HEK293 (cell line): Measurements from ENCODE around the gene MYOM1.

Experiments used
- CTCF ChIA-PET: fragments of 350-600 bp; formaldehyde crosslinking; extraction: SDS; loops from one replicate; lab custom pipeline; 2021; ENCODE audit warnings: antibody characterized with exemption; lab: Yijun Ruan, JAX
- POLR2A ChIA-PET: fragments of 300-600 bp; formaldehyde crosslinking; extraction: SDS; loops from one replicate; lab custom pipeline; 2020; ENCODE audit warnings: antibody characterized with exemption, inconsistent platforms; lab: Yijun Ruan, JAX
- H3K27ac ChIP-seq: fragments of 200-500 bp; sonication (Bioruptor generic); 2 replicates; pipeline ENCODE4 v1.5.1; 2014; ENCODE audit warnings: low read depth, low read length, control low read depth, inconsistent platforms; ENCODE audit errors: extremely low read depth
- H3K36me3 ChIP-seq, 2 experiments: fragments of 200-500 bp in 1 of 2; sonication (Bioruptor generic) in 1 of 2; 1 replicate in 1 of 2; 2 replicates in 1 of 2; pipeline ENCODE4 v1.5.1; 2014 to 2017; ENCODE audit warnings: inconsistent platforms in 2 of 2, low read length in 2 of 2; ENCODE audit not compliant: control insufficient read depth in 2 of 2, insufficient read depth in 1 of 2
- H3K4me1 ChIP-seq: fragments of 200-500 bp; sonication (Bioruptor generic); 2 replicates; pipeline ENCODE4 v1.5.1; 2014; ENCODE audit warnings: mild to moderate bottlenecking, low read length, inconsistent platforms; ENCODE audit not compliant: control insufficient read depth, insufficient read depth
- H3K4me3 ChIP-seq: 2 replicates; pipeline ENCODE4 v1.5.1; 2011; ENCODE audit warnings: low read depth, mild to moderate bottlenecking, control low read depth, low read length, moderate library complexity
- H3K9me3 ChIP-seq: fragments of 200-500 bp; sonication (Bioruptor generic); 2 replicates; pipeline ENCODE4 v1.5.1; 2014; ENCODE audit warnings: low read depth, low read length, inconsistent platforms; ENCODE audit not compliant: control insufficient read depth, insufficient read depth
- BCL11A ChIP-seq: fragments of 450-650 bp; formaldehyde crosslinking; IDR thresholded peaks from 2 replicates; pipeline ENCODE4 v1.5.1; 2016; ENCODE audit warnings: low read depth, missing biosample characterization, missing genetic modification characterization
- BCL11B ChIP-seq: fragments of 450-650 bp; formaldehyde crosslinking; IDR thresholded peaks from 2 replicates; pipeline ENCODE4 v1.5.1; 2016; ENCODE audit warnings: low read depth, missing biosample characterization, missing genetic modification characterization
- BCL6B ChIP-seq: fragments of 450-650 bp; formaldehyde crosslinking; IDR thresholded peaks from 2 replicates; pipeline ENCODE4 v1.5.1; 2017; ENCODE audit warnings: missing biosample characterization, missing genetic modification characterization
- GLIS2 ChIP-seq: fragments of 450-650 bp; formaldehyde crosslinking; IDR thresholded peaks from 2 replicates; pipeline ENCODE4 v1.5.1; 2016; ENCODE audit warnings: missing biosample characterization, missing genetic modification characterization
- HOXD13 ChIP-seq: sonication (generic); formaldehyde crosslinking; IDR thresholded peaks from 2 replicates; pipeline ENCODE4 v1.8.0; 2022; ENCODE audit warnings: missing genetic modification reagents, borderline replicate concordance
- KLF7 ChIP-seq: fragments of 450-650 bp; formaldehyde crosslinking; IDR thresholded peaks from 2 replicates; pipeline ENCODE4 v1.5.1; 2016; ENCODE audit warnings: missing biosample characterization, missing genetic modification characterization, borderline replicate concordance
- MYNN ChIP-seq: fragments of 450-650 bp; formaldehyde crosslinking; IDR thresholded peaks from 2 replicates; pipeline ENCODE4 v1.5.1; 2016; ENCODE audit warnings: missing biosample characterization, missing genetic modification characterization, borderline replicate concordance
- SP2 ChIP-seq: fragments of 450-650 bp; formaldehyde crosslinking; IDR thresholded peaks from 2 replicates; pipeline ENCODE4 v1.5.1; 2016; ENCODE audit warnings: missing biosample characterization, missing genetic modification characterization
- TRIM28 ChIP-seq: IDR thresholded peaks from 2 replicates; pipeline ENCODE4 v1.6.1; 2011; ENCODE audit warnings: low read length, control low read depth, borderline replicate concordance
- WT1 ChIP-seq: fragments of 450-650 bp; formaldehyde crosslinking; IDR thresholded peaks from 2 replicates; pipeline ENCODE4 v1.5.1; 2016; ENCODE audit warnings: missing biosample characterization, missing genetic modification characterization
- ZBTB1 ChIP-seq: fragments of 450-650 bp; formaldehyde crosslinking; IDR thresholded peaks from 2 replicates; pipeline ENCODE4 v1.5.1; 2016; ENCODE audit warnings: missing biosample characterization, missing genetic modification characterization
- ZBTB20 ChIP-seq: fragments of 450-650 bp; formaldehyde crosslinking; IDR thresholded peaks from 2 replicates; pipeline ENCODE4 v1.5.1; 2016; ENCODE audit warnings: missing biosample characterization, missing genetic modification characterization
- ZNF121 ChIP-seq: fragments of 450-650 bp; formaldehyde crosslinking; IDR thresholded peaks from 2 replicates; pipeline ENCODE4 v1.5.1; 2016; ENCODE audit warnings: missing biosample characterization, missing genetic modification characterization
- ZNF155 ChIP-seq: fragments of 450-650 bp; formaldehyde crosslinking; IDR thresholded peaks from 2 replicates; pipeline ENCODE4 v1.5.1; 2016; ENCODE audit warnings: missing biosample characterization, missing genetic modification characterization
- ZNF223 ChIP-seq: fragments of 450-650 bp; formaldehyde crosslinking; IDR thresholded peaks from 2 replicates; pipeline ENCODE4 v1.5.1; 2016; ENCODE audit warnings: missing biosample characterization, missing genetic modification characterization
- ZNF24 ChIP-seq: fragments of 450-650 bp; formaldehyde crosslinking; IDR thresholded peaks from 2 replicates; pipeline ENCODE4 v1.5.1; 2016; ENCODE audit warnings: missing biosample characterization, missing genetic modification characterization
- ZNF354C ChIP-seq: fragments of 450-650 bp; formaldehyde crosslinking; IDR thresholded peaks from 2 replicates; pipeline ENCODE4 v1.5.1; 2016; ENCODE audit warnings: missing biosample characterization, missing genetic modification characterization, low read depth, borderline replicate concordance
- ZNF37A ChIP-seq: fragments of 450-650 bp; IDR thresholded peaks from 2 replicates; pipeline ENCODE4 v1.5.1; 2018; ENCODE audit warnings: missing biosample characterization, missing genetic modification characterization
- ZNF433 ChIP-seq: fragments of 450-650 bp; formaldehyde crosslinking; IDR thresholded peaks from 2 replicates; pipeline ENCODE4 v1.5.1; 2016; ENCODE audit warnings: missing biosample characterization, missing genetic modification characterization, low read depth
- ZNF548 ChIP-seq: fragments of 450-650 bp; formaldehyde crosslinking; IDR thresholded peaks from 2 replicates; pipeline ENCODE4 v1.5.1; 2016; ENCODE audit warnings: missing biosample characterization, missing genetic modification characterization
- ZNF555 ChIP-seq: fragments of 450-650 bp; formaldehyde crosslinking; conservative IDR thresholded peaks from 2 replicates; pipeline ENCODE4 v1.5.1; 2017; ENCODE audit warnings: missing biosample characterization, mild to moderate bottlenecking, missing genetic modification characterization, inconsistent platforms
- ZNF558 ChIP-seq: fragments of 450-650 bp; formaldehyde crosslinking; IDR thresholded peaks from 2 replicates; pipeline ENCODE4 v1.5.1; 2016; ENCODE audit warnings: missing biosample characterization, missing genetic modification characterization
- ZNF571 ChIP-seq: fragments of 450-650 bp; formaldehyde crosslinking; IDR thresholded peaks from 2 replicates; pipeline ENCODE4 v1.5.0; 2017; ENCODE audit warnings: missing biosample characterization, missing genetic modification characterization
- ZNF600 ChIP-seq: fragments of 450-650 bp; formaldehyde crosslinking; IDR thresholded peaks from 2 replicates; pipeline ENCODE4 v1.5.1; 2016; ENCODE audit warnings: missing biosample characterization, missing genetic modification characterization
- ZNF610 ChIP-seq: fragments of 450-650 bp; formaldehyde crosslinking; IDR thresholded peaks from 2 replicates; pipeline ENCODE4 v1.5.1; 2016; ENCODE audit warnings: missing biosample characterization, missing genetic modification characterization, borderline replicate concordance
- ZNF626 ChIP-seq: fragments of 450-650 bp; sonication (Bioruptor Pico); formaldehyde crosslinking; IDR thresholded peaks from 2 replicates; pipeline ENCODE4 v1.5.1; 2018; ENCODE audit warnings: missing biosample characterization, missing genetic modification characterization, inconsistent platforms
- ZNF747 ChIP-seq: fragments of 450-650 bp; formaldehyde crosslinking; IDR thresholded peaks from 2 replicates; pipeline ENCODE4 v1.5.1; 2016; ENCODE audit warnings: missing biosample characterization, missing genetic modification characterization
- ZNF776 ChIP-seq: fragments of 450-650 bp; formaldehyde crosslinking; IDR thresholded peaks from 2 replicates; pipeline ENCODE4 v1.5.0; 2017; ENCODE audit warnings: missing biosample characterization, missing genetic modification characterization, borderline replicate concordance
- ZNF843 ChIP-seq: fragments of 450-650 bp; formaldehyde crosslinking; IDR thresholded peaks from 2 replicates; pipeline ENCODE4 v1.5.1; 2016; ENCODE audit warnings: missing biosample characterization, missing genetic modification characterization
- TF ChIP-seq, protein P1 (sequence below): fragments of 450-650 bp; formaldehyde crosslinking; IDR thresholded peaks from 2 replicates; pipeline ENCODE4 v1.5.1; 2016; ENCODE audit warnings: missing biosample characterization, missing genetic modification characterization, borderline replicate concordance
- TF ChIP-seq, protein P2 (sequence below): fragments of 450-650 bp; formaldehyde crosslinking; IDR thresholded peaks from 2 replicates; pipeline ENCODE4 v1.5.1; 2016; ENCODE audit warnings: missing biosample characterization, missing genetic modification characterization

The MYOM1 gene

GRCh38 chr18:3211236-3211992 lies 8.4 kb downstream of the MYOM1 start:
- no peak for TF ChIP-seq ZNF571
- no peak for TF ChIP-seq ZNF600 (tag by site-specific recombination)
- TF ChIP-seq, protein P1, sequence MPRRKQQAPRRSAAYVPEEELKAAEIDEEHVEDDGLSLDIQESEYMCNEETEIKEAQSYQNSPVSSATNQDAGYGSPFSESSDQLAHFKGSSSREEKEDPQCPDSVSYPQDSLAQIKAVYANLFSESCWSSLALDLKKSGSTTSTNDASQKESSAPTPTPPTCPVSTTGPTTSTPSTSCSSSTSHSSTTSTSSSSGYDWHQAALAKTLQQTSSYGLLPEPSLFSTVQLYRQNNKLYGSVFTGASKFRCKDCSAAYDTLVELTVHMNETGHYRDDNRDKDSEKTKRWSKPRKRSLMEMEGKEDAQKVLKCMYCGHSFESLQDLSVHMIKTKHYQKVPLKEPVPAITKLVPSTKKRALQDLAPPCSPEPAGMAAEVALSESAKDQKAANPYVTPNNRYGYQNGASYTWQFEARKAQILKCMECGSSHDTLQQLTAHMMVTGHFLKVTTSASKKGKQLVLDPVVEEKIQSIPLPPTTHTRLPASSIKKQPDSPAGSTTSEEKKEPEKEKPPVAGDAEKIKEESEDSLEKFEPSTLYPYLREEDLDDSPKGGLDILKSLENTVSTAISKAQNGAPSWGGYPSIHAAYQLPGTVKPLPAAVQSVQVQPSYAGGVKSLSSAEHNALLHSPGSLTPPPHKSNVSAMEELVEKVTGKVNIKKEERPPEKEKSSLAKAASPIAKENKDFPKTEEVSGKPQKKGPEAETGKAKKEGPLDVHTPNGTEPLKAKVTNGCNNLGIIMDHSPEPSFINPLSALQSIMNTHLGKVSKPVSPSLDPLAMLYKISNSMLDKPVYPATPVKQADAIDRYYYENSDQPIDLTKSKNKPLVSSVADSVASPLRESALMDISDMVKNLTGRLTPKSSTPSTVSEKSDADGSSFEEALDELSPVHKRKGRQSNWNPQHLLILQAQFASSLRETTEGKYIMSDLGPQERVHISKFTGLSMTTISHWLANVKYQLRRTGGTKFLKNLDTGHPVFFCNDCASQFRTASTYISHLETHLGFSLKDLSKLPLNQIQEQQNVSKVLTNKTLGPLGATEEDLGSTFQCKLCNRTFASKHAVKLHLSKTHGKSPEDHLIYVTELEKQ (tag by site-specific recombination): no peak
- no peak for TF ChIP-seq ZNF610 (tag by site-specific recombination)
- no peak for TF ChIP-seq BCL11B (tag by site-specific recombination)
- no peak for TF ChIP-seq ZNF121 (tag by site-specific recombination)
- TF ChIP-seq WT1 (tag by site-specific recombination): no peak
- no peak for TF ChIP-seq KLF7 (tag by site-specific recombination)
- no peak for TF ChIP-seq ZNF776 (tag by site-specific recombination)
- TF ChIP-seq ZNF747 (tag by site-specific recombination): no peak
- no peak for TF ChIP-seq GLIS2
- no peak for TF ChIP-seq BCL11A
- TF ChIP-seq ZNF548 (tag by site-specific recombination): no peak
- no peak for TF ChIP-seq MYNN (tag by site-specific recombination)
- no peak for TF ChIP-seq ZNF155
- TF ChIP-seq BCL6B: no peak
- TF ChIP-seq, all 188 proteins: peak for 0
- no peaks in the 10 kb centered on the region for H3K36me3 ChIP-seq
- CTCF ChIA-PET: interaction anchor here (0.6 to 1.6 kb wide), 4 partner anchors 10 to 226 kb away, joined by 3 to 4 read pairs (median 4); no protein-coding TSS in a partner anchor
- no peak overlapping the region for H3K27ac ChIP-seq
- no peaks in the 10 kb centered on the region for H3K9me3 ChIP-seq
- POLR2A ChIA-PET: interaction anchor here (0.5 kb wide), 1 partner anchor 336 kb away, joined by 3 read pairs; no protein-coding TSS in a partner anchor
- H3K4me1 ChIP-seq: peaks cover 2% of the 10 kb centered on the region; the same call in 1 of the 2 replicates
- H3K4me3 ChIP-seq: no peak overlapping the region

GRCh38 chr18:3209859-3210569 lies 9.8 kb downstream of the MYOM1 start:
- POLR2A ChIA-PET: no interaction called here
- H3K4me3 ChIP-seq: no peak overlapping the region
- CTCF ChIA-PET: interaction anchor here (1.4 kb wide), 1 partner anchor 81 kb away, joined by 4 read pairs; no protein-coding TSS in a partner anchor
- no peaks in the 10 kb centered on the region for H3K9me3 ChIP-seq
- H3K4me1 ChIP-seq: peaks cover 2% of the 10 kb centered on the region; the same call in 1 of the 2 replicates
- H3K27ac ChIP-seq: no peak overlapping the region
- no peaks in the 10 kb centered on the region for H3K36me3 ChIP-seq
- TF ChIP-seq TRIM28 (no peak), ZNF223 (tag by site-specific recombination) (no peak), ZNF24 (no peak), ZNF433 (no peak), ZNF843 (tag by site-specific recombination) (no peak), ZNF354C (tag by site-specific recombination) (no peak), ZNF626 (no peak), ZBTB1 (tag by site-specific recombination) (no peak), HOXD13 (CRISPR knock-in tag) (no peak), ZBTB20 (tag by site-specific recombination) (no peak), ZNF548 (tag by site-specific recombination) (no peak), ZNF37A (tag by site-specific recombination) (no peak), SP2 (tag by site-specific recombination) (no peak), ZNF555 (tag by site-specific recombination) (no peak), ZNF558 (tag by site-specific recombination) (no peak)
- TF ChIP-seq, protein P2, sequence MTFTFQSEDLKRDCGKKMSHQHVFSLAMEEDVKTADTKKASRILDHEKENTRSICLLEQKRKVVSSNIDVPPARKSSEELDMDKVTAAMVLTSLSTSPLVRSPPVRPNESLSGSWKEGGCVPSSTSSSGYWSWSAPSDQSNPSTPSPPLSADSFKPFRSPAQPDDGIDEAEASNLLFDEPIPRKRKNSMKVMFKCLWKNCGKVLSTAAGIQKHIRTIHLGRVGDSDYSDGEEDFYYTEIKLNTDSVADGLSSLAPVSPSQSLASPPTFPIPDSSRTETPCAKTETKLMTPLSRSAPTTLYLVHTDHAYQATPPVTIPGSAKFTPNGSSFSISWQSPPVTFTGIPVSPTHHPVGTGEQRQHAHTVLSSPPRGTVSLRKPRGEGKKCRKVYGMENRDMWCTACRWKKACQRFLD (tag by site-specific recombination): no peak
